Measurements from ENCODE around the gene GPAT3. TPM values are rescaled to one million over a fixed set of nuclear protein-coding genes. Genes with fewer than 3 reads are reported as not detected.

Gene GPAT3
- total RNA-seq, 4 donors from 2014 or later: 4.4 to 37.5 (median 10.2) TPM

GRCh38 chr4:83504503-83504902 lies 31.4 kb upstream of the GPAT3 start:
- TF ChIP-seq, protein P1, sequence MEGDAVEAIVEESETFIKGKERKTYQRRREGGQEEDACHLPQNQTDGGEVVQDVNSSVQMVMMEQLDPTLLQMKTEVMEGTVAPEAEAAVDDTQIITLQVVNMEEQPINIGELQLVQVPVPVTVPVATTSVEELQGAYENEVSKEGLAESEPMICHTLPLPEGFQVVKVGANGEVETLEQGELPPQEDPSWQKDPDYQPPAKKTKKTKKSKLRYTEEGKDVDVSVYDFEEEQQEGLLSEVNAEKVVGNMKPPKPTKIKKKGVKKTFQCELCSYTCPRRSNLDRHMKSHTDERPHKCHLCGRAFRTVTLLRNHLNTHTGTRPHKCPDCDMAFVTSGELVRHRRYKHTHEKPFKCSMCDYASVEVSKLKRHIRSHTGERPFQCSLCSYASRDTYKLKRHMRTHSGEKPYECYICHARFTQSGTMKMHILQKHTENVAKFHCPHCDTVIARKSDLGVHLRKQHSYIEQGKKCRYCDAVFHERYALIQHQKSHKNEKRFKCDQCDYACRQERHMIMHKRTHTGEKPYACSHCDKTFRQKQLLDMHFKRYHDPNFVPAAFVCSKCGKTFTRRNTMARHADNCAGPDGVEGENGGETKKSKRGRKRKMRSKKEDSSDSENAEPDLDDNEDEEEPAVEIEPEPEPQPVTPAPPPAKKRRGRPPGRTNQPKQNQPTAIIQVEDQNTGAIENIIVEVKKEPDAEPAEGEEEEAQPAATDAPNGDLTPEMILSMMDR (IDR thresholded peaks at IDR 0.05; ENCODE audit: low read depth): no peak

- TF ChIP-seq, protein P1 (IDR thresholded peaks at IDR 0.05; ENCODE audit: low read depth): no peak
These were observed 30.9 kb upstream of the GPAT3 start for GRCh38 chr4:83504996-83505395.

- TF ChIP-seq, protein P1 (IDR thresholded peaks at IDR 0.05; ENCODE audit: low read depth): no peak
These were observed 25.5 kb upstream of the GPAT3 start for GRCh38 chr4:83510442-83510841.

DNA sequence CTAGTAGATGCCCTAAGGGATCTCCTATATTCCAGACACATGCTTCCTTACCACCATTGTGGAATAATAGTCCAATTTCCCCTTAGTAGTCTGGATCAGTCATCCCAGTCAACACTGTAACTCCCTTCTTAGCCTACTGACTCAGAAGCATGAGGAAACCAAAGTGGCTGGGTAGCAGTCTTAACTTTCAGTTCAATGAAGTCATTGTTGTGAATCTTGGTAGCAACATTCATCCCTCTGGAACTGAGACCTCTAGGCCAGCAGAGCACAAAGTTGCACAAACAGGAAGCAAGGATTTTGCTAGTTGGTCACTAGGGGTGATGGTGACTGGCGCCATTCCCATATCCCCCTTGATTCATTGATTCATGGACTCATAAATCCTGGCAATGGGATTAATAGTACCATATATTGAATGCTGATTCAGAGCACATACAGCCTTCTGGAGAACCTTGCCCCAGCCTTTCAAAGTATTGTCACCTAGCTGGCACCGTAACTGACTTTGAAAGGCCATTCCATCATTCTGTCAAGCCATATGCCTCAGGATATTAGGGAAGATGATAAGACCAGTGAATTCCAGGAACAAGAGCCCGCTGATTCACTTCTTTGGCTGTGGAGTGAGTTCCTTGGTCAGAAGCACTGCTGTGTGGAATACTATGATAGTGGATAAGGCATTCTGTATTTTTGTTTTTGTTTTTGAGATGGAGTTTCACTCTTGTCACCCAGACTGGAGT lies 19.7 kb upstream of the GPAT3 start:
- TF ChIP-seq, protein P1 (IDR thresholded peaks at IDR 0.05; ENCODE audit: low read depth): no peak

GRCh38 chr4:83522239-83522638 lies 13.7 kb upstream of the GPAT3 start:
- TF ChIP-seq, protein P1 (IDR thresholded peaks at IDR 0.05; ENCODE audit: low read depth): no peak

DNA sequence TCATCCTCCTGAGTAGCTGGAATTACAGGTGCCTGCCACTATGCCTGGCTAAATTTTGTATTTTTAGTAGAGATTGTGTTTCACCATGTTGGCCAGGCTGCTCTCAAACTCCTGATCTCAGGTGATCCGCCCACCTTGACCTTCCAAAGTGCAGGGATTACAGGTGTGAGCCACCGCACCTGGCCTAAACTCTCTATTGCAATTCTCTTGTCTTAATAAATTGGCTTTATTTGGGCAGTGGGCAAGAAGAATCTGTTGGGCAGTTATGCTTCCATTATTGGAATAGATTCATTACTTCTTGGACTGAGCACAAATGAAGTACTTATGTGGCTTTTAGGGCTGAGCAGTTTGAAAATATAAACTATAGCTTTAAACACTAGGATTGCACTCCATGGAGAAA lies 8.2 kb upstream of the GPAT3 start:
- TF ChIP-seq, protein P1 (IDR thresholded peaks at IDR 0.05; ENCODE audit: low read depth): no peak

DNA sequence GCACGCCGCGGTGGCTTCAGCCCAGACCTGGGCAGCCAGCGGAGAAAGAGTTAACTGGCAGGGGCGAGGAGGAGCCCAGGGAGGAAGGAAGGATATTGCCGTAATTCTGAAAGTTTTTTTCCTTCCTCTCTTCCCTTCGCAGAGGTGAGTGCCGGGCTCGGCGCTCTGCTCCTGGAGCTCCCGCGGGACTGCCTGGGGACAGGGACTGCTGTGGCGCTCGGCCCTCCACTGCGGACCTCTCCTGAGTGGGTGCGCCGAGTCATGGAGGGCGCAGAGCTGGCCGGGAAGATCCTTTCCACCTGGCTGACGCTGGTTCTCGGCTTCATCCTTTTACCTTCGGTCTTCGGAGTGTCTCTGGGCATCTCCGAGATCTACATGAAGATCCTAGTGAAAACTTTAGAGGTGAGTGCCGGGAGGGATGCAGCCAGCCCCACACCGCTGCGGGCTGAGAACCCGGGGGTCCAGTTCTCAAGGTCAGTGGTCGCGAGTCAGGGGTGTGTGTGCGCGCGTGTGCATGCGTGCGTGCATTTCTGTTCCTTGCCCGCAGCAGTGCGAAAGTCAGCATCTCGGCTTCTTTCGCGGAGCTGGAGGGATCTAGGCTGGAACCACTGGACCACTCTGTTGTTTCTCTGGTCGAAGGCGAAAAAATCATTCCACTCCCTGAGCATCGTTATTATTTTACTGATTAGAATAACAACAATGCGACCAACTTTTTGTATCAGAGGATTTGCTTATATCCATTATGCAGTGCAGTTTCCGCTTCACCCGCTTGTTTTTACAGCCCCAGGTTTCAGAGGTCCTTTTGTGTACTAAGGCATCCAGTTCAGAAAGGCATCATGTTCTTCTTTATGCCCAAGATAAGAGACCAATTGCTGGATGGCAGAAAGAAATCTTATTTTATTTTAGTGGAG lies 709 bp downstream of the GPAT3 start:
- TF ChIP-seq, protein P1 (IDR thresholded peaks at IDR 0.05; ENCODE audit: low read depth): no peak
